Measurements from ENCODE around the gene REEP6. TPM values are rescaled to one million over a fixed set of nuclear protein-coding genes. Genes with fewer than 3 reads are reported as not detected.
"Not testable (repeated sequence)": the region's sequence is repeated elsewhere in the genome, so short reads cannot be mapped to it uniquely, and the experiment has no call there.

The REEP6 gene
- total RNA-seq, 4 donors from 2014 or later: 1.1 to 2.3 (median 1.5) TPM

DNA sequence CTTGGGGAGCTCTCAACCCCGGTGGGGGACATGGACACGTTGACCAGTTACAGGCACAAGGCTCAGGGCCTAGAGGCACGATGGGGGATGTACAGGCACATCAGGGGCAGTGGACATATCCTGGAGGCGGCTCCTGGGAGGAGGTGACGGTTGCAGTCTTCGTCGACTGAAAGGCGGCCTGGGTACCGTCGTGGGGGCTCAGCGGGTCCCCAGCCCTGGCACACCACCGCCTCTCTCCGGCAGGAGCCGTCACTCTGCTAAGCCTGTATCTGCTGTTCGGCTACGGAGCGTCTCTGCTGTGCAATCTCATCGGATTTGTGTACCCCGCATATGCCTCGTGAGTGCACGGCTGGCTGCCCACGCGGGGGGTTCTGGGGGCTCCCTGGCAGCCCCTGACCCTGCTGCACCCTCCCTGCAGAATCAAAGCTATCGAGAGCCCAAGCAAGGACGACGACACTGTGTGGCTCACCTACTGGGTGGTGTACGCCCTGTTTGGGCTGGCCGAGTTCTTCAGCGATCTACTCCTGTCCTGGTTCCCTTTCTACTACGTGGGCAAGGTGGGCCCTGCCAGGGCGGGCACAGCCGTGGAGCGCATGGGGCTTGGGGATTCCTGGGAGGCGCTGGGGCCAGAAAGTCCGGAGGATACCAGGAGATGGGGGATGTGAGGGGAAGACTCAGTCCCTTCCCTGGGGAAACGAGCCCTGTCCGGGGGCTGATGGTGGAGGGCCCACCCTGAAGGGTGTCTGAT lies 4.2 kb downstream of the REEP6 start:
- no peak for ATAC-seq
- TF ChIP-seq, protein P1, sequence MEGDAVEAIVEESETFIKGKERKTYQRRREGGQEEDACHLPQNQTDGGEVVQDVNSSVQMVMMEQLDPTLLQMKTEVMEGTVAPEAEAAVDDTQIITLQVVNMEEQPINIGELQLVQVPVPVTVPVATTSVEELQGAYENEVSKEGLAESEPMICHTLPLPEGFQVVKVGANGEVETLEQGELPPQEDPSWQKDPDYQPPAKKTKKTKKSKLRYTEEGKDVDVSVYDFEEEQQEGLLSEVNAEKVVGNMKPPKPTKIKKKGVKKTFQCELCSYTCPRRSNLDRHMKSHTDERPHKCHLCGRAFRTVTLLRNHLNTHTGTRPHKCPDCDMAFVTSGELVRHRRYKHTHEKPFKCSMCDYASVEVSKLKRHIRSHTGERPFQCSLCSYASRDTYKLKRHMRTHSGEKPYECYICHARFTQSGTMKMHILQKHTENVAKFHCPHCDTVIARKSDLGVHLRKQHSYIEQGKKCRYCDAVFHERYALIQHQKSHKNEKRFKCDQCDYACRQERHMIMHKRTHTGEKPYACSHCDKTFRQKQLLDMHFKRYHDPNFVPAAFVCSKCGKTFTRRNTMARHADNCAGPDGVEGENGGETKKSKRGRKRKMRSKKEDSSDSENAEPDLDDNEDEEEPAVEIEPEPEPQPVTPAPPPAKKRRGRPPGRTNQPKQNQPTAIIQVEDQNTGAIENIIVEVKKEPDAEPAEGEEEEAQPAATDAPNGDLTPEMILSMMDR (IDR thresholded peaks at IDR 0.05 in 4 of 5, conservative IDR thresholded peaks at IDR 0.05 in 1 of 5): no peak
- no peak for TF ChIP-seq POLR2A (IDR thresholded peaks at IDR 0.05)
- Histone ChIP-seq H3K4me3 (no peak overlapping the region), H3K27me3 (peaks cover 6 to 16% (median 12%) of the 10 kb centered on the region in 3 donors), H3K36me3 (no peaks in the 10 kb centered on the region), H3K4me1 (peaks cover 4 to 5% of the 10 kb centered on the region in 2 donors), H3K9me3 (no peaks in the 10 kb centered on the region), H3K27ac (no peak overlapping the region)
- intact Hi-C loops (cut with DNase I; ENCODE audit: low total_unique reads): no loop called here
- in situ Hi-C loops (cut with MboI; ENCODE audit: low sequenced_read_pairs in 4 of 4): no loop called here
- no peak for DNase-seq

DNA sequence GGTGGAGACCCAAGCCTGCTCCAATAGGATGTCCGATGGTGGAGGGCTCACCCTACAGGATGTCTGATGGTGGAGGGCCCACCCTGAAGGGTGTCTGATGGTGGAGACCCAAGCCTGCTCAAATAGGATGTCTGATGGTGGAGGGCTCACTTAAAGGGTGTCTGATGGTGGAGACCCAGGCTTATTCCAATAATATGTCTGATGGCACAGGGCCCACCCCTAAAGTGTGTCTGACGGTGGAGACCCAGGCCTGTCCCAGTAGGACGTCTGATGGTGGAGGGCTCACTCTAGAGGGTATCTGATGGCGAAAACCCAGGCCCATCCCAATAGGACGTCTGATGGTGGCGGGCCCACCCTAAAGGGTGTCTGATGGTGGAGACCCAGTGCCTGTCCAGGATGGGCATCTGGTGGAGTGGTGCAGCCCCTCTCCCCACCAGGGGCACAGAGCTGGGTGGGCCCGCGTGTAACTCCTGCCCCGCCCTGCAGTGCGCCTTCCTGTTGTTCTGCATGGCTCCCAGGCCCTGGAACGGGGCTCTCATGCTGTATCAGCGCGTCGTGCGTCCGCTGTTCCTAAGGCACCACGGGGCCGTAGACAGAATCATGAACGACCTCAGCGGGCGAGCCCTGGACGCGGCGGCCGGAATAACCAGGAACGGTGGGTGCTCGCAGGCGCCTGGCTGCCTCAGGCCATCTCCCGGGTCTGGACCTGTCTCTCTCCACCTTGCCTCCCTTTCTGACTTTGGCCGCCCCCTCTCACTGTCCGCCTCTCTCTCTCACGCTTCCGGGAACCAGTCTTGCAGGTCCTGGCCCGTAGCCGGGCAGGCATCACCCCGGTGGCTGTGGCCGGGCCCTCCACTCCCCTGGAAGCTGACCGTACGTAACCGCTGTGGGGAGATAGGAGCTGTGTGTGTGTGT lies 5.1 kb downstream of the REEP6 start:
- Histone ChIP-seq H3K27ac (no peak overlapping the region), H3K4me1 (peaks cover 4 to 5% of the 10 kb centered on the region in 2 donors), H3K27me3 (peaks cover 6 to 16% (median 14%) of the 10 kb centered on the region in 3 donors), H3K4me3 (no peak overlapping the region), H3K9me3 (no peaks in the 10 kb centered on the region), H3K36me3 (no peaks in the 10 kb centered on the region)
- DNase-seq (no peak), ATAC-seq (no peak)
- in situ Hi-C loops (cut with MboI; ENCODE audit: low sequenced_read_pairs in 4 of 4): no loop called here
- TF ChIP-seq, protein P1 (IDR thresholded peaks at IDR 0.05 in 4 of 5, conservative IDR thresholded peaks at IDR 0.05 in 1 of 5): no peak
- no peak for TF ChIP-seq POLR2A (IDR thresholded peaks at IDR 0.05)
- intact Hi-C loops (cut with DNase I; ENCODE audit: low total_unique reads): no loop called here

DNA sequence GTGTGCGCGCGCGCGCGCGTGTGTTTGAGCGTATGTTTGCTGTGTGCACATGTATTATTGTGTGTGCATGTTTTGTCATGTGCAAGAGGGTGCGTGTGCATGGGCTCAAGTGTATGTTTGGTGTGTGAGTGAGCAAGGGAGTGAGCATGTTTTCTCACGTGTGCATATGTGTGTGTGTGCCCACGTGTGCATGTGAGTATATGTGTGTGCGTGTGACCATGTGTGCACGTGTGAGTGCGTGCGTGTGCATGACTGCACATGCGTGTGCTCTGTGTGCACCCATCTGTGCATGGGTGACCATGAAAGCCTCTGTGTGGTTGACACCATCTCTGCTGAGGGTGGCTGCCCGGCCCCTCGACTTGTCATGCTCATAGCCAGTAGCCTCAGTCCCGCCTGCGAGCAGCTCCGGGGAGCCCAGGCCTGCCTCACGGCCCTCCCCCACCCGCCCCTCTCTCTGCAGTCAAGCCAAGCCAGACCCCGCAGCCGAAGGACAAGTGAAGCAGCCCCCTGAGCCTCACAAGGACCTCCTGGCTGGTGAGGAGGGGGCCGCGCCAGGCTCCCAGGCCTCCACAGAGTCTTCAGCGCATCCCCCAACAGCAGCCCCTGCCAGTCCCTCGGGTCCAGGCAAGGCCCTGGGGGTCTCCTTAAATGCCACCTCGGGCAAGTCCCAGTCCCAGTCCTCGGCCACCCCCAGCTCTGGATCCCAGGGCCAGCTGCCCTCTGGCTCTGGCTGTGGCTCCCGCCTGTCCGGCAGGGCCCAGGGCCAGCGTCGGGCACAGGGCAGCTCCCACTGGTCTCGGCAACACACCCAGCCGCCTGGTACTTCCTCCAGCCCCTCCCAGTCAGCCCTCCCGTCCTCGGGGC lies 6.0 kb downstream of the REEP6 start:
- intact Hi-C loops (cut with DNase I; ENCODE audit: low total_unique reads) (no loop called here), in situ Hi-C loops (cut with MboI; ENCODE audit: low sequenced_read_pairs in 4 of 4) (no loop called here)
- Histone ChIP-seq H3K36me3 (no peaks in the 10 kb centered on the region), H3K4me1 (no peaks in the 10 kb centered on the region), H3K9me3 (no peaks in the 10 kb centered on the region), H3K27me3 (peaks cover 6 to 17% (median 16%) of the 10 kb centered on the region in 3 donors), H3K4me3 (no peak overlapping the region), H3K27ac (no peak overlapping the region)
- ATAC-seq: no peak
- DNase-seq: no peak
- TF ChIP-seq POLR2A (IDR thresholded peaks at IDR 0.05): no peak
- TF ChIP-seq, protein P1 (IDR thresholded peaks at IDR 0.05 in 4 of 5, conservative IDR thresholded peaks at IDR 0.05 in 1 of 5): no peak

DNA sequence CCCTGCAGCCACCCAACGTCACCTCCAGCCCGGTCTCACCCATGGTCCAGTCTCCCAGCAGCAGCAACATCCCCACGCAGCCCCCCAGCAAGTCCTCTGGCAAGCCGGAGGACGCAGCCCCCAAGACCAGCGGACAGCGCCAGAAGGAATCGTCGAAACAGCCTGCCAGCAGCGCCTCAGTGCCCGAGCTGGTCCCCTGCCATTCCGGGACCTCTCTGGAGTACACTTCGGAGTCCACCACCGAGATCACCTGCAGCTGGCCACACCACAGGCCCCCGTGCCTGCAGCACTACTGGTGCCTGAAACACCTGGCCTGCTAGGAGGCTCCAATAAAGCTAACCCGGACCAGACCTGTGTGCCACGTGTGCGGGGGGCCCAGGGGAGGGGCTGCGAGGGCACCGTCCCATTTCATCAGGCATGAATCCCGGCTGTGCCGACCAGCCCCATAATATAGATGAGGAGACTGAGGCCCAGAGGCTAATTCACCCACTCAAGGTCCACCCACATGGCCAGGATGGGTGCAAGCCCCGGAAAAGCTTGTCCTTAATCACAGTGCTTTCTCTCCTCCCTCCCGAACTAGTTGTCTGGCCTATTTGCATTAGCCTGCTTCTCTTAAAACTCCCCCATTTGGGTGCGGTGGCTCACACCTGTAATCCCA lies 6.7 kb downstream of the REEP6 start:
- DNase-seq: no peak
- in situ Hi-C loops (cut with MboI; ENCODE audit: low sequenced_read_pairs in 4 of 4): no loop called here
- TF ChIP-seq, protein P1 (IDR thresholded peaks at IDR 0.05 in 4 of 5, conservative IDR thresholded peaks at IDR 0.05 in 1 of 5): no peak
- TF ChIP-seq POLR2A (IDR thresholded peaks at IDR 0.05): no peak

DNA sequence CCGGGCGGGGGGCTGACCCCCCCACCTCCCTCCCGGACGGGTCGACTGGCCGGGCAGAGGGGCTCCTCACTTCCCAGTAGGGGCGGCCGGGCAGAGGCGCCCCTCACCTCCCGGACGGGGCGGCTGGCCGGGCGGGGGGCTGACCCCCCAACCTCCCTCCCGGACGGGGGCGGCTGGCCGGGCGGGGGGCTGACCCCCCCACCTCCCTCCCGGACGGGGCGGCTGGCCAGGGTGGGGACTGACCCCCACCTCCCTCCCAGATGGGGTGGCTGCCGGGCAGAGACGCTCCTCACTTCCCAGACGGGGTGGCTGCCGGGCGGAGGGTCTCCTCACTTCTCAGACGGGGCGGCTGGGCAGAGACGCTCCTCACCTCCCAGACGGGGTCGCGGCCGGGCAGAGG lies 8.2 kb downstream of the REEP6 start:
- DNase-seq; H3K27ac ChIP-seq; ATAC-seq; in situ Hi-C loops (cut with MboI; ENCODE audit: low sequenced_read_pairs in 4 of 4); H3K4me1 ChIP-seq; intact Hi-C loops (cut with DNase I; ENCODE audit: low total_unique reads); H3K4me3 ChIP-seq; H3K36me3 ChIP-seq; H3K9me3 ChIP-seq: not testable (repeated sequence)
- H3K27me3 ChIP-seq: peaks cover 12 to 24% (median 16%) of the 10 kb centered on the region in 3 donors

More for the DNA sequence above, 6.7 kb downstream of the REEP6 start:
- no peaks in the 10 kb centered on the region for H3K36me3 ChIP-seq
- H3K4me1 ChIP-seq: no peaks in the 10 kb centered on the region
- intact Hi-C loops (cut with DNase I; ENCODE audit: low total_unique reads): no loop called here
- ATAC-seq: no peak
- H3K27ac ChIP-seq: no peak overlapping the region
- peaks cover 7 to 17% (median 16%) of the 10 kb centered on the region in 3 donors for H3K27me3 ChIP-seq
- H3K9me3 ChIP-seq: no peaks in the 10 kb centered on the region
- no peak overlapping the region for H3K4me3 ChIP-seq
